A673 (cell line): Measurements from ENCODE around the gene PATE1. TPM values are rescaled to one million over a fixed set of nuclear protein-coding genes. Genes with fewer than 3 reads are reported as not detected.
A peak's percentile ranks its signal among the peaks of the same experiment; 100 is the strongest.

ENCODE experiments used
- BruUV-seq: library from RNA; stranded (reverse); fragments of 400-500 nt; replicated peaks from 2 replicates; lab custom pipeline; 2021; lab: Mats Ljungman, UMichigan
- CTCF ChIA-PET: fragments of 300-600 bp; sonication (Branson Sonifier 250); formaldehyde crosslinking; loops from one replicate; lab custom pipeline; 2022; ENCODE audit warnings: antibody characterized with exemption; lab: Charles Lee
- POLR2A ChIA-PET: fragments of 300-600 bp; sonication (Branson Sonifier 250); formaldehyde crosslinking; loops from one replicate; lab custom pipeline; 2022; ENCODE audit warnings: antibody characterized with exemption; ENCODE audit not compliant: low non-redundant PET; lab: Charles Lee
- DNase-seq: peaks from one replicate; pipeline ENCODE4 v3.0.0-alpha.2; 2015; ENCODE audit warnings: low spot score
- H3K27ac ChIP-seq: fragments of 200-600 bp; sonication (generic); 2 replicates; pipeline ENCODE4 v1.5.1; 2016; ENCODE audit warnings: mixed run types, low read depth, mild to moderate bottlenecking, mixed read lengths, antibody characterized with exemption, low read length; ENCODE audit not compliant: poor library complexity, severe bottlenecking
- H3K27me3 ChIP-seq: fragments of 200-600 bp; sonication (generic); replicated peaks from 2 replicates; pipeline ENCODE4 v1.6.1; 2017; ENCODE audit warnings: mixed run types, low read depth, mild to moderate bottlenecking, mixed read lengths, antibody characterized with exemption, low read length; ENCODE audit not compliant: insufficient read depth, poor library complexity
- H3K36me3 ChIP-seq: fragments of 200-600 bp; sonication (generic); 2 replicates; pipeline ENCODE4 v1.6.1; 2016; ENCODE audit warnings: mixed run types, mild to moderate bottlenecking, mixed read lengths, antibody characterized with exemption, low read length; ENCODE audit not compliant: insufficient read depth, poor library complexity, severe bottlenecking
- H3K4me1 ChIP-seq: fragments of 200-600 bp; sonication (generic); 2 replicates; pipeline ENCODE4 v1.6.1; 2017; ENCODE audit warnings: mixed run types, mild to moderate bottlenecking, mixed read lengths, antibody characterized with exemption, low read length; ENCODE audit not compliant: insufficient read depth, poor library complexity, severe bottlenecking
- H3K4me3 ChIP-seq: fragments of 200-600 bp; sonication (generic); 2 replicates; pipeline ENCODE4 v1.5.1; 2016; ENCODE audit warnings: low read depth, mixed run types, mild to moderate bottlenecking, mixed read lengths, low read length; ENCODE audit not compliant: poor library complexity, severe bottlenecking
- H3K9me3 ChIP-seq: fragments of 200-600 bp; sonication (generic); 2 replicates; pipeline ENCODE4 v1.6.1; 2016; ENCODE audit warnings: mixed run types, low read depth, mild to moderate bottlenecking, mixed read lengths, antibody characterized with exemption, low read length; ENCODE audit not compliant: poor library complexity, severe bottlenecking
- CTCF ChIP-seq: fragments of 300-800, 200-600 bp; sonication (generic); conservative IDR thresholded peaks from 2 replicates; pipeline ENCODE4 v1.5.1; 2017; ENCODE audit warnings: low read depth, mild to moderate bottlenecking, antibody characterized with exemption, low read length, moderate library complexity, mixed read lengths
- EZH2 ChIP-seq: fragments of 200-600 bp; sonication (generic); IDR thresholded peaks from 2 replicates; pipeline ENCODE4 v1.6.1; 2017; ENCODE audit warnings: borderline replicate concordance, low read depth, mild to moderate bottlenecking, mixed read lengths, antibody characterized with exemption, low read length; ENCODE audit not compliant: poor library complexity, severe bottlenecking
- intact Hi-C: fragments of 100-400 bp; cut with micrococcal nuclease; formaldehyde crosslinking; loops from one replicate; pipeline ENCODE4 v1.10.0; 2022; ENCODE audit not compliant: unreplicated experiment
- total RNA-seq: library from RNA; stranded (reverse); gene quantifications from 2 replicates; pipeline ENCODE4 v1.2.3, GENCODE V29; 2021

Gene PATE1
- total RNA-seq, 1 experiment from 2014 or later = not detected

GRCh38 chr11:125720781-125721180 is 25.3 kb upstream of the PATE1 start:
- TF ChIP-seq CTCF (no peak), EZH2 (no peak)
- intact Hi-C loops = no loop called here
- ChIA-PET POLR2A (interaction anchor here (0.5 kb wide), 1 partner anchor 8 kb away, joined by 4 read pairs; no protein-coding TSS in a partner anchor), CTCF (no interaction called here)
- H3K9me3 ChIP-seq = no peaks in the 10 kb centered on the region
- BruUV-seq = no TSS peak
- H3K27ac ChIP-seq = no peak overlapping the region
- no peaks in the 10 kb centered on the region for H3K36me3 ChIP-seq
- H3K4me3 ChIP-seq = no peak overlapping the region
- no peak for DNase-seq
- no peaks in the 10 kb centered on the region for H3K4me1 ChIP-seq
- peaks cover 33% of the 10 kb centered on the region for H3K27me3 ChIP-seq

GRCh38 chr11:125724125-125724524 is 22.0 kb upstream of the PATE1 start:
- no TSS peak for BruUV-seq
- no peaks in the 10 kb centered on the region for H3K9me3 ChIP-seq
- TF ChIP-seq CTCF (peak; percentile 52), EZH2 (no peak)
- peak; percentile 40 for DNase-seq
- POLR2A ChIA-PET = no interaction called here
- no peak overlapping the region for H3K4me3 ChIP-seq
- no peak overlapping the region for H3K27ac ChIP-seq
- intact Hi-C loops = loop anchor here (1.0 kb wide), 1 partner anchor 144 kb away; no protein-coding TSS in a partner anchor
- H3K36me3 ChIP-seq = no peaks in the 10 kb centered on the region
- H3K4me1 ChIP-seq = no peaks in the 10 kb centered on the region
- CTCF ChIA-PET = no interaction called here
- H3K27me3 ChIP-seq = peaks cover 46% of the 10 kb centered on the region

GRCh38 chr11:125728969-125729368 is 17.1 kb upstream of the PATE1 start:
- Histone ChIP-seq H3K27me3 (peaks cover 57% of the 10 kb centered on the region), H3K4me1 (no peaks in the 10 kb centered on the region), H3K4me3 (no peak overlapping the region), H3K9me3 (no peaks in the 10 kb centered on the region), H3K36me3 (no peaks in the 10 kb centered on the region), H3K27ac (no peak overlapping the region)
- ChIA-PET CTCF (interaction anchor here (0.6 kb wide), 1 partner anchor 276 kb away, joined by 4 read pairs; no protein-coding TSS in a partner anchor), POLR2A (interaction anchor here (0.6 kb wide), 1 partner anchor 9 kb away, joined by 4 read pairs; no protein-coding TSS in a partner anchor)
- intact Hi-C loops = no loop called here
- BruUV-seq = no TSS peak
- no peak for DNase-seq
- no peak for TF ChIP-seq CTCF
- TF ChIP-seq EZH2 = no peak
